Stimulated activated naive CD4-positive, alpha-beta T cell (primary cell): ENCODE data around the gene IFNAR1.

Experiments used
- DNase-seq, 6 experiments: peaks; one replicate each; lab custom pipeline; 2025; lab: John Stamatoyannopoulos, UW

The IFNAR1 gene

DNA sequence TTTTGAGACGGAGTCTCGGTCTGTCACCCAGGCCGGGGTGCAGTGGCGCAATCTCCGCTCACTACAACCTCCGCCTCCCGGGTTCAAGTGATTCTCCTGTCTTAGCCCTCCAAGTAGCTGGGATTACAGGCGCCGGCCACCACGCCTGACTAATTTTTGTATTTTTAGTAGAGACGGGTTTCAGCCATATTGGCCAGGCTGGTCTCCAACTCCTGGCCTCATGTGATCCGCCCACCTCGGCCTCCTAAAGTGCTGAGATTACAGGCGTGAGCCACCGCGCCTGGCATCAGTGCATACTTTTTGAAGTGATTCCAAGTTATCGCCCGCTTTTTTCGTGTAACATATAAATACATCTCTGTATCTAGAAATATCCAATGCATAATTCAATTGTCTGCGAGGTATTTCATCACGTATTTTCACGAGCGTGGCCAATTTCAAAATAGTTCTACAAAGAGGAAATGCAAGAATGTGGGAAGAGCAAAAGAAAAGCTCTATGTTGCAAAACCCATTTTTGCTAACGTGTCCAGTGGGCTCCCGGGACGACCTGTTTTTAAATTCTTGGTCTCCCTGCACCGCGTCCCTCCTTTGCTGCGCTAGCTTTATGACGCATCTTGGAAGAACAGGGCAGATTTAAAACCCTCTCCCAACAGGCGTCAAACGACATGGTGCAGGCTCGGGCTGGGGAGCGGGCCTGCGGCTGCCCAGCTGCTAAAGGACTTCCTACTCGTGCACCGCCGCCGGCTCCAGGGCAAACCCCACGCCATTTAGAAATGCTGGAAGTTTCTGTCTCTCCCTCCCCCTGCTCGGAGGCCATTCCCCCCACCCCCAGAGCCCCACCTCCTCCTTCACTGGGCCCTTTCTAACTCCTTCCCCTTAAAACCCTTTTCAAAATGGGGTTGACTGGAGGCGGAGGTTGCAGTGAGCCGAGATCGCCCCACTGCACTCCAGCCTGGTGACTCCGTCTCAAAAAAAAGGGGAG is 77.5 kb downstream of the IFNAR1 start:
- DNase-seq = peak in 4 of 6 experiments; percentile 30 to 41 (median 32)

- DNase-seq = peak in 5 of 6 experiments; percentile 41 to 63 (median 46)
These were observed 78.5 kb downstream of the IFNAR1 start, which contains the start of gene IFNGR2 for GRCh38 chr21:33403128-33403785. TSS of gene IFNGR2 (plus strand) at chr21:33403413. CDS start at chr21:33403544, 131 bp downstream.

DNA sequence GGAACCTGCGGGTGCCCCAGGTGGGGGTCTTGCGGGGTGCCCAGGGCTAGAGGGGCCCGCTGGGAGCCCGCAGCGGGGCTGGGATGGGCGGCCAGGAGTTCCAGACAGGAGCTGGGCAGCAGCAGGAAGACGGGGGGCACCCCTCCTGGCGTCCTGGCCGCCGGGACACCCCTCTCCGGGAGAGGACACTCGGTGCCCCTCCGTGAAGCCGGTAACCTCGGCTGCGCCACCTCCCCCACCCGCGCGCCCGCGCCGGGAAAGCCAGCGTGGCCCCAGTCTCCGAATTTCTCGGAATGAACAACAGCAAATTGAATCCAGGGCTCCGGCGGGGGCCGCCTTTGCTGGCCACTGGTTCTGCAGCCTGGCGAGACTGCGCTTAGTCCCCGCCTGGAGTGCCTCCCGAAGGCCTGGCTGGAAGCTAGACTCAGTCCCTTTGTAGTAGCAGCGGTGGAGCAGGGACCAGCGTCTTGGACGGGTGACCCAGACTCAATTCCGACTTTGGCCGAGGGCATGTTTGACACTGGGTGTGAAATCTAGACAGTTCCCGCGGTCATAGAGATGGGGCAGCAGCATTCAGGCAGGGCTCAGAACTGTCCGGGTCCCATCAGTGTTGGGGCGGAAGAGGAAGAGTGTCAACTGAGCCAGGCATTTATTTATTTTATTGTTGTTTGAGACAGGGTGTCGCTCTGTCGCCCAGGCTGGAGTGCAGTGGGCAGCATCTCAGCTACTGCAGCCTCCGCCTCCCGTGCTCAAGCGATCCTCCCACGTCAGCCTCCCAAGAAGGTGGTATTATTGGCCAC is 79.2 kb downstream of the IFNAR1 start:
- peak in 5 of 6 experiments; percentile 6 to 62 (median 26) for DNase-seq

- no peak for DNase-seq
These were observed 81.7 kb downstream of the IFNAR1 start for GRCh38 chr21:33406493-33406892.
